Activated T-helper 1 cell treated with Interleukin-2 at 50 U/mL for 16 hours (primary cell): ENCODE data around the gene RACGAP1.
A peak's percentile ranks its signal among the peaks of the same experiment; 100 is the strongest.

ENCODE experiments used
- DNase-seq: peaks from one replicate; pipeline ENCODE4 v3.0.0-alpha.2; 2020; ENCODE audit warnings: low read depth

The RACGAP1 gene

GRCh38 chr12:49968471-49968870 lies 56.8 kb downstream of the RACGAP1 start:
- no peak for DNase-seq

GRCh38 chr12:49967777-49968250 lies 57.5 kb downstream of the RACGAP1 start:
- no peak for DNase-seq

- DNase-seq, result peak; percentile 83
These were observed 58.1 kb downstream of the RACGAP1 start for GRCh38 chr12:49967042-49967776.

- DNase-seq, result no peak
These were observed 58.7 kb downstream of the RACGAP1 start for GRCh38 chr12:49966511-49967041.

- no peak for DNase-seq
These were observed 59.5 kb downstream of the RACGAP1 start for GRCh38 chr12:49965836-49966235.

DNA sequence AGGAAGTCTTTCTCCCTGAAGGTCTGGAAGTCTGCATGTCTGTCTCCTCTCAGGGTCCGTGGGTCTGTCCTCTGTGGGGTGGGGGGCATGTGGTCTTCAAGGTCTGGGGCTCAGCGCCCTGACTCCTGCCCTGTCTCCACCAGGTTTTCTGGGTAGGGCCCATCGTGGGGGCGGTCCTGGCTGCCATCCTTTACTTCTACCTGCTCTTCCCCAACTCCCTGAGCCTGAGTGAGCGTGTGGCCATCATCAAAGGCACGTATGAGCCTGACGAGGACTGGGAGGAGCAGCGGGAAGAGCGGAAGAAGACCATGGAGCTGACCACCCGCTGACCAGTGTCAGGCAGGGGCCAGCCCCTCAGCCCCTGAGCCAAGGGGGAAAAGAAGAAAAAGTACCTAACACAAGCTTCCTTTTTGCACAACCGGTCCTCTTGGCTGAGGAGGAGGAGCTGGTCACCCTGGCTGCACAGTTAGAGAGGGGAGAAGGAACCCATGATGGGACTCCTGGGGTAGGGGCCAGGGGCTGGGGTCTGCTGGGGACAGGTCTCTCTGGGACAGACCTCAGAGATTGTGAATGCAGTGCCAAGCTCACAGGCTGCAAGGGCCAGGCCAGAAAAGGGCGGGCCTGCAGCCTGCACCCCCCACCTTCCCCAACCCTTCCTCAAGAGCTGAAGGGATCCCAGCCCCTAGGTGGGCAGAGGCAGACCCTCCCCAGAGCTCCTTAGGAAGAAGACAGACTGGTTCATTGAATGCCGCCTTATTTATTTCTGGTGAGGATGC lies 60.3 kb downstream of the RACGAP1 start:
- no peak for DNase-seq

GRCh38 chr12:49963976-49964815 lies 61.1 kb downstream of the RACGAP1 start:
- DNase-seq, result no peak

DNA sequence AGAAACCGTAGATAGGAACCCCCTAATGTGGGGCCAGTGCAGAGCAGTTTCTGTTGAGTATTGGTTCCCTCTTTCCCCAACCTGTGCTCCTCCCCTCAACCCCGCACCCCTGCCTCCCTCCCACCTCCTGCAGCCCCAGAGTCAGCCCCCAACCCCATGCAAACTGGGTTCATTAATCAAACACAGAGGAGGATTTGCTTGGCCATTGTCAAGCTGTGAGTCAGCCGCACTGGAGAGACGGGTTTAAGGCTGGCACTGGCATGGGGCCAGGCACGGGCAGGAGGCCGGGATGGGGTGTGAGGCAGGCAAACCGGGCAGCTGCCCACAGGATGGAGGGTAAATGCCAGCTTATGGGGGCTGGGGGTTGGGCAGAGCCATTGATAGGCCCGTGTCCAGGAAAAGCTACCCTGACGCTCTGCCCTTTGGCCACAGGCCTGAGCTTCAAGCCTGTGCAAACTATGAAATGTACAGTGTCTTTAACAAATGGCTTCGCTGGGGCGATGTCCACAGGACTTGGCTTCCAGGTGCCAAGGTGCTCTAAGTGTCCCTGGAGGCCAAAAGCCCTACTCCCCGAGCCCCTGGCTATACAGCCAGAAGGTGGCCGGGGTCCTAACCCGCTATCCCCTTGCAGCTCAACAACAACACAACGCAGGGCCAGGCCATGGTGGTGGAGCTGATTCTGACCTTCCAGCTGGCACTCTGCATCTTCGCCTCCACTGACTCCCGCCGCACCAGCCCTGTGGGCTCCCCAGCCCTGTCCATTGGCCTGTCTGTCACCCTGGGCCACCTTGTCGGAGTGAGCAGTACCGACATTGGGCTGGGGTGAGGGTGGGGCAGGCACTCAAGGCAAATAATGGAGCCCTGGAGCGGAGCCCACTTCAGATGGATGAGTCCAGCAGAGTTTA lies 62.2 kb downstream of the RACGAP1 start:
- no peak for DNase-seq

- no peak for DNase-seq
These were observed 63.1 kb downstream of the RACGAP1 start for GRCh38 chr12:49961993-49962764.

GRCh38 chr12:49961111-49961922 lies 64.0 kb downstream of the RACGAP1 start, which contains the start of gene AQP5:
TSS of gene AQP5 (plus strand) at chr12:49961872. CDS start at chr12:49962018, 146 bp downstream.
- DNase-seq, result no peak

- DNase-seq, result no peak
These were observed 64.7 kb downstream of the RACGAP1 start for GRCh38 chr12:49960474-49961110.

GRCh38 chr12:49959685-49960473 lies 65.4 kb downstream of the RACGAP1 start:
- DNase-seq, result no peak

GRCh38 chr12:49957570-49957967 lies 67.7 kb downstream of the RACGAP1 start:
- no peak for DNase-seq

DNA sequence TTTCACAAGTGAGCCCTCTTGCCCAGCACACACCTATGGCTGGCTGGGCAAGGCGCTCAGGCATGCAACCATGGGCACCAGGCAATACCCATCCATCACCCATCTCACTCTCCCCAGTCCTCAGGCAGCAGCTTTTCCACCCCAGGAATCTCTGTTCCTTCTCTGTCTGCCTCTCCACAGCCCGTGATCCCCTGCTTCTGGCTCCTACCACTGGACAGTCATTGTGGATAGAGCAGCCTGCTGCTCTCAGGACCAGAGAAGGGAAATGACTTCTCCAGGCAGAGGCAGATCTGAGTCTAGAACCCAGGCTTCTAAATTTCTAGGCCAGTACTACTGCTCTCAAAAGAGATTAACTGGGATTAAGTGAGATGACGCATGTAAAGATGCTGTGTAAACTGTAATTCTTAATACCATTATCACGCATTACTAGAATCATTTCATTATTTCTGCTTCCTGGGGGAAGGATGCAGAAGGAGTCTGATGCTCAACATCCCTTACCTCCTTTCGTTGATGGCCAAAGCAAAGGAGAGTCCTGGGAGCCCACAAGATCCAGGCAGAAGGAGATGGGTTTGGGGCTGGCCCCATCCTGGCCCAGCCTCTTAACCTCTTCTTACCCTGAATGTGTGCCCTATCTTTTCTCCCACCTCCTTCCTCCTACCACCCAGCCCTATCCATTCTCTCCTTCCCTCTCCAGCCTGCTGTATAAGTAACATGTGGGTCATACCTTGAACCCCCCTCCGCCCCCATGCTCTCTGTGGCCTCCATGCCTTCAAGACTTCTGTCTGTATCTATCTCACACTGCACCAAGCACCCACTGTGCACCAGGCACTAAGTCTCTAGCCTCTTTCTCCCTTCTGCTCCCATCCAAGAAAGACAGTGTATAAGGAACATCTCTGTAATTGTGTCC lies 68.4 kb downstream of the RACGAP1 start:
- DNase-seq, result no peak

DNA sequence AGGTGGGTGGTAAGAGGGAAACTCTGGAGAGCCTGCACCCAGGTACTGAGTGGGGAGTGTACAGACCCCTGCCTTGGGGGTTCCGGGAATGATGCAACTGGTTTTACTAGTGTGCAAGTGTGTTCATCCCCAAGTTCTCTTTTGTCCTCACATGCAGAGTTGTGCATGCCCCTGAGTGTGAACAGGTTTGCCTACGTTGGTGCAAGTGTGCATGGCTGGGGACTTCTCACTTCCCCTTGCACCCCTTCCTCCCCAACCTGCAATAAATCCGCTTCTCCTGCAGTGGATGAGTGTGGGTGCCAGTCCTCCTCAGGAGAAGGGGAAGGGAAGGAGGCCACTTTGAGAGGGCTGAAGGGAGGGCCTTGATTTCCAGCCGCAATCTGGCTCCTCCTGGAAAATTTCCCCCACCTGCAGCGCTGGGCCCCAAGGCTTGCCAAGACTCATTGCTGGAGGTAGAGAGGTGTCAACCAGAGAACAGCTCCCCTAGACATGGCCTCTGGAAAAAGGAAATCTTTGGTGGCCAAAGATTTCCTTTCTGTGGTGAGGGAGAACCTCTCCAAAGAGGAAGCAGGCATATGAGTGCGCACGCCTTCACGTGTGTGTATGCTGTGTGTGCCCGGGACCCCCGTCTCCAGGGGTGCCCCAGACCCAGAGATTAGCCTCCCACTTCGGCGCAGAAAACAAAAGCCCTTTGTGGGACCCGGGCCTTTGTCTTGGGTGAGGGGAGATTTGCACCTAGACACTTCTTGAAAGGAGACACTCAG lies 69.2 kb downstream of the RACGAP1 start:
- no peak for DNase-seq
